Non-pigmented ciliary epithelial cell (primary cell): ENCODE results near the gene OR6P1.

ENCODE experiments used
- DNase-seq: peaks from one replicate; pipeline ENCODE4 v3.0.0-alpha.2; 2010; ENCODE audit warnings: low read depth

The OR6P1 gene, protein sequence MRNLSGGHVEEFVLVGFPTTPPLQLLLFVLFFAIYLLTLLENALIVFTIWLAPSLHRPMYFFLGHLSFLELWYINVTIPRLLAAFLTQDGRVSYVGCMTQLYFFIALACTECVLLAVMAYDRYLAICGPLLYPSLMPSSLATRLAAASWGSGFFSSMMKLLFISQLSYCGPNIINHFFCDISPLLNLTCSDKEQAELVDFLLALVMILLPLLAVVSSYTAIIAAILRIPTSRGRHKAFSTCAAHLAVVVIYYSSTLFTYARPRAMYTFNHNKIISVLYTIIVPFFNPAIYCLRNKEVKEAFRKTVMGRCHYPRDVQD

DNA sequence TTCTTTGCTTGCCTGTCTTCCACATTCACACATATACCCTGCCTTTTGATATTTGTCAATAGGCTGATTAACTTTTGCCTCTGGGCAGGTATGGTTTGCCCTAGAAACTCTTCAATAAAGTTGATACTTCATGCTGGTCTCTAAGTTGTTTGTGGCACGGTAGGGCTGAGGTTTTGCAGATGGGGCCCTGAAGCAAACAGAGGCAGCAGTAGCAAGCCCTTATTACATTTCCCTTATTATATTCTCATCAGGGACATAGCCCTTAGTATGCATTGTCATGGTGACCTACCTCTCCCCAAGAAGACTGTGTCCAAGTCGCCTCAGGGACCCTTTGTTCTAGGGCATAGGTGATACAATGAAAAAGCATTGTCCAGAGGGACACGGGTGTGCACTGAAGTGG lies at the start of gene OR6P1:
OR6P1 (minus strand) TSS at position 101 of the 400 bp plus-strand sequence. CDS start 6,976 bp downstream, outside the sequence.
- no peak for DNase-seq

DNA sequence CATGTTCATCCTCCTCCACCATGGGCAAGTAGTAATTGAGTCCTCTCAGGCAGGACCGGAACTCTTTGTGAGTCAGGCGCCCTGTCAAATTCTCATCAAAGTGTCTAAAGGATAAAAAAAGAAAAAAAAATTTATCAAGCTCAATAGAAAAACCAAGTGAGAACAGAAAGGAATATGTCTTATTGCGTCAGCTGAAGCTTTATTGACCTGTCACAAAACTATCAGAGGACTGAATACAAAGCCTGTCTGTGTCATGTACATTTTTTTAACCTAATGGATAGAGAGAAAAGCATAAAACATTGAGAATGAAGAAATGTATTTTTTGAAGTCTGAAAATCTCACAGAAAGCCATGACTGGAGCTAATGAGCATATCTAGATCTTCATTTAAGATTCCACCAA lies 43.4 kb upstream of the OR6P1 start:
- no peak for DNase-seq

DNA sequence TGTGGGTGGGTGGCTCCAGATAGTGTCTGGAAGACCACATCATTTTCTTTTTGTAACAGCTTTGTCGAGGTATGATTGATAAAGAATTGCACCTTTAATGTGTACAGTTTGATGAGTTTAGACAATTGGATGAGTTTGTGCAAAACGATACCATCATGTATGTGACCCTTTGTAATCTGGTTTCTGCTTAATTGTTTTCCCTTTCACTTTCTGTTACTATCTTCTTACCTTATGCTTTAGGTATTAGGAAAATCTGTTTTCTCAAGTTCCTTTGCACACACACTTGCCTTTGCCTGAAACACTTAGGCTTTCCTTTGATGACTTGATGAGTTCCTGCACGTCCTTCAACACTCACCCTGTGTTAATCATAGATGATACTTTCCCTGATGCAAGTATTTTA lies 41.5 kb upstream of the OR6P1 start:
- no peak for DNase-seq

DNA sequence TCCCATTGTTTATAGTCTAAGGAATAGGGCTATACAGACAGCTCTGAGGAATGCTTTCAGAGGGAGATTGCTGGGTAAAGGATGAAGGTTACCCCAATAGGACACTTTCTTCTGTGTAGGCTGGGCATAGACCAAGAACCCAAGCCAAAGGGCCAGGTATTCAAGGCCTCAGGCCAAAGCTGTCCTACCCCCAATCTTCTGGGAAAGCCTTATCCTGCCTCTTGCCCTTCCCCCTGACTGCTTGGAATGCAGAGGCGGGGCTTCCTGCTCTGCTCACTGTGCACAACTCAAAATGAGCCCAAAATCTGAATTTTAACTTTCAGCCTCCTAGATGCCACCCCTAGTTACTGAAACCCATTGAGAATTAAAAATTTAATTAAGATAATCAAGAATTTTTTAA lies 36.9 kb upstream of the OR6P1 start:
- no peak for DNase-seq

DNA sequence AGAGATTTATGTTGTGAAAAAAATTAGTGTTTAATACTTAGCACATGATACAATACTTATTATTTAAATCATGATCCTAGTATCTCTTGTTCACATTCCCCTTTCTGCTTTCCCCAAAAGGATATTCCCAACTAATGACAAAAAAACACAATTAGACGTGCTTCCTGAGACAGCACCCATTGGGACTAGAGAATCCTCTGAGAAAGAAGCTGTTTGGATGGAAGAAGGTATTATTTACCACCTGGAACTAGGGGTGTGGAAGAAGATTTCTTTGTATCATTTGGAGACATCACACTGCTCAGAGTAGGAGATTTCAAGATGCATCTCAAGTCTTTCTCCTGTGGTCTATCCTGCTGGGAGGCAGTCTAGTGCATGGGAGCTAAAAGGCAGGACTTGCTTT lies 34.6 kb upstream of the OR6P1 start, which contains the start of gene OR10Z1:
OR10Z1 (plus strand) TSS at position 301 of the 400 bp plus-strand sequence. CDS start 1,171 bp downstream, outside the sequence.
- no peak for DNase-seq

DNA sequence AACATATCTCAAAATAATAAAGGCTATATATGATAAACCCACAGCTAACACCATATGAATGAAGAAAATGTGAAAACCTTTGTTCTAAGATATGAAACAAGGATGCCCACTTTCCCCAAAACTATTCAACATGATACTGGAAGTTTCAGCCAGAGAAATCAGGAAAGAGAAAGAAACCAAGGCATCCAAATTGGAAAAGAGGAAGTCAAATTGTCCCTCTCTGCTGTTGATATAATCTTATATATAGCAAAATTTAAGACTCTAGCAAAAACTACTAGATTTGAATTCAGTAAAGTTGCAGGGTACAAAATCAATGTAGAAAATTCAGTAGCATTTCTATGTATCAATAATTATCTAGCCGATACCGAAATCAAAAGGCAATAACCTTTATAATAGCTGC lies 30.4 kb upstream of the OR6P1 start:
- DNase-seq: no peak

DNA sequence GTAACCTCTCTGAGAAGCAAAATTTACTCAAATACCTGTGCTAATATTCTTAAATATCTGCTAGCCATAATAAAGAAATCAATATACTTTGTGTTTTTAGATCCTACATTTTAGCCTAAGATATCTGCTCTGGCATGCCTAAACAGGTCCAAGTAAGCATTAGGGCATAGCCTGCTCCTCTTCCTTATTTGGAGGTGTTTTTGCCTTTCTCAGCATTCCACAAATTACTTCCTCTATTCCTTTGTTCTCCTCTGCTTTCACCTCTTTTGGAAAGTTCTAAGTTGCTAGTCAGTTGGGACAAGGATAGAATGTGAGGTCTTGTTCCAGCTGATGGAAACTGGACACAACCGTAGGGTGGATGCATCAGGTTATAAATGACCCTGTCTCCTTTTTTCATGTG lies 16.6 kb upstream of the OR6P1 start:
- DNase-seq: no peak

DNA sequence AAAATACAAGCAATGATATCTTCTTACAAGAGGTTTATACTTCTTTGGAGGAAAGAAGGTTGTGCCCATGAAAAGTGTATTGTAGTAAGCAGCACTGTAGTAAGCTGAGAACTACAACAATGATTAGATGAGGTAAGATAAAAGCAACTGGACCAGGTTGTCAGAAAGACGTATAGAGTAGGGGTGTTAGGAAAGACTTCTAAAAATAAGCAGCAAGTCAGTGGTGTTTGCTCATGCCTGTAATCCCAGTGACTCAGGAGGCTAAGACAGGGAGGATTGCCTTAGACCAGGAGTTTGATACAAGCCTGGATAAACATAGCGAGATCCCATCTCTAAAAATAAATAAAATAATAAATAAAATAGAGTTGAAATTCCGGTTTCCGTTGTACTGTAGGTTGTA lies 13.6 kb upstream of the OR6P1 start:
- no peak for DNase-seq

DNA sequence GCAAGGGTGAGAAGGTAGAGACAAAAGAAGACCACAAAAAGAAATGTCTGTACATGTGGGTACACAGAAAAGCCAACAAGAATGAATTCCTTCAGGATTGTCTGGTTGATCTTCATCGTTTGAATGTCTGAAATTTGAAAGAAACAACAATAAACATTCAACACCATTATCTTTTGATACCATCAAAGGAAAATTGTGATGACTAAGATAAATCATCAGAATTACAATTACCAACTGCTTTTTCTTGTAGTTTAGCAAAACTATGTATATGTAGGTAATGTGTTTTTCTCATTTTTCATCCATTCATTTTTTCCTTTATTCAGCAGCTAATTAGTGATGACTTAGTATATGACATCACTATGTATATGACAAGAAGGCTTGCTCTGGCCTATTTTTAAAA lies 9.4 kb upstream of the OR6P1 start, which contains the start of gene OR10X1:
OR10X1 (minus strand) TSS at position 167 of the 400 bp plus-strand sequence; CDS start at position 167, 0 bp downstream.
- DNase-seq: no peak

DNA sequence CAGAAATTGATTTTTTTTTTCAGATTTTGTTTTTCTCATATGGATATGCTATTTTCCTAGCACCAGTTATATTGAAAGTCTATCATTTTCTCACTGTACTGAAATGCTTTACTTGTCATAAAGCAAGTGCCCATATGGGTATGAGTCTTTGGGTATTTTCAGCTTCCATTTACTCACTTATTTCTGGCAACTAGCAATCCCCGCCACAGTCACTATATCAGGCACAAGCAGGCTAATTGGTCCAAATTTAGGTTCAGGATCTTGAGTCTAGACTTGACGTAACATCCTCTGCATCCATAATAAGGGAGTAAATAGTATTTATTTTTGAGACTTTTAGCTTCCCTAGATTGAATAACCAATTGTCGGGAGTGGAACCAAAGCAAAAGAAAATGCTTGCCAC lies 7.2 kb upstream of the OR6P1 start:
- DNase-seq: no peak

DNA sequence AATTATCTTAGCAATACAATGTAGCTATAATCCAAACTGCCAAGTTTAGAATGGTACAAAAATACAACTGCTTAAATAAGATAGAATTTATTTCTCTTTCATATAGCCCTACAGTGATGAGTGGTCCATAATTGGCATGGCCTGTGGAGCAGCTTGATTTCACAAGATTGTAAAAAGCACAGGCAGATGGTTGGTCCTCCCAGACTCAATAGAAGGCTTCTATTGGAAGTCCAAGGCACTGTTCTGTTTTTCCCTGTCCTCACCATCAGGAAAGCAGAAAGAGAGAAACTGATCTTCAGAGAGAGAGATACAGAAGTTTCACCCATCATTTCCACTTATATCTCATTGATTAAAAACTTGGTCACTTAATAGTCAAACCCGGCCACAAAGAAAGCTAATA lies 1.8 kb upstream of the OR6P1 start:
- no peak for DNase-seq

DNA sequence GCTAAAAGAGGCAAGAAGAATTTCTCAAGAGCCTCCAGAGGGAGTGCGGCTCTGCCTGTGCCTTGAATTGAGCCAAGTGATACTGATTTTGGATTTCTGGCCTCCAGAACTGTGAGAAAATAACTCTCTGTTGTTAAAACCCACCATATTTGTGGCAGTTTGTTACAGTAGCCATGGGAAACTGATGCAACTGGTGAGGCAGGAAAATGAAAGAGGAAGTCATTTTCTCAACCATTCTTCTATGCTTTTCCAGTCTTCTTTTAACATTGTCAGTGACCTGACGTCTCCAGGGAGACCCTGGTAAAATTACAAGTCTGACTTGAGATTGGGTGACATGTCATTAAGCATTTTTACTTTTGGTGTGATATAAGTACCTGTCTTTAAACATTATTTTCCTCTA lies 5.8 kb downstream of the OR6P1 start:
- DNase-seq: no peak

DNA sequence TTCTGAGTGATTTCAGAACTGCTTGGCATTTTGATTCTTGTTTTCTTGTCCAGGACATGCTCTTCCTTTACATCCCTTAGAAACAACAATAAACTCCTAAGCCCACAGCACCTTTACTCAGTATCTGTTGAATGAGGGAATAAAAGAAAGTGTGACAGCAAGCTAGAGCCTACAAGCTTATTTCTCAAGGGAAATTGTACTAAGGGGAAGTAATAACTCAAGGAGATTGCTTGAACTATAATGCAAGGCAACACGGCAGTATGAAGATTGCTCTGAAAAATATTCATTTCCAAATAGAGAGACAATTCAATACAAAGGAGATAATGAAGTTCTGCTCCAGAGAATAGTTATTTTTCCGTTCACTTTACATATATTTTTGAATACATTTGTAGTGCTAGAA lies 6.5 kb downstream of the OR6P1 start:
- DNase-seq: no peak

DNA sequence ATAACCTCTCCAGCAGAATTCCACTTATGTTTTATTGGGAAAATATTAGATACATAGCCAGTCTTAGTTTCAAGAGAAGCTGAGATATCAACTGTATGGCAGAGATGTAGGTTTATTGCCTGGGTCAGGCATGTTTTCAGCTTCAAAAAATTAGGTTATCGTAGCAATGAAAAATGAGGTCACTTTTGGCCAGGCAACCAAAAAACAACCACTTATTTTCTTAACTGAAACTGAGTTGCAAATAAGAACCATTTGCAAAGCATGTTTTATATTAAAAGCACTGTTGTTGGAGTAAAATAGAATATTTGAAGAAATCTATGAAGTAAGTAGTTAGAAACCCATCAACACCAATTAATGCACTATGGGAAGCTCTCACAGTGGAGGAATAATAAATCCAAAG lies 10.7 kb downstream of the OR6P1 start:
- DNase-seq: no peak

DNA sequence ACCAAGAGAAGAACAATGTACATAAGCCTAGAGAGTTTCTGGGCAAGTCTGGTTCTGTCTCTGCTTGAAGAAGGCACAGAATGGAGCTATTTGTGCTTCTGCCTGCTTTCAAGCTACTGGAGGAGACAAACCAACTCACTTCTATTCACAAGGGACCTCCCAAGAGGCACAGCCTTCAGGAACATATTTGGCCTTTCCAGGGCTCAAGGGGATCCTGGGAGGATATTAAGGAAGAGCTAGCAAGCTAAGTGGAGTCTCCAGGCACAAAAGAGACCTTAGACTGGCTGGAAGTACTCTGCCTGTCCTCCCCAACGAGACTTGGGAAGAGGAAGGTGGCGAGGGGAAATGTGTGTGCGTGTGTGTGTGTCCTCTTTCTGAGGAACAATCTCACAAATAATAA lies 16.0 kb downstream of the OR6P1 start, which contains the start of gene OR6Y1:
OR6Y1 (minus strand) TSS at position 54 of the 400 bp plus-strand sequence. CDS start 6,300 bp downstream, outside the sequence.
- DNase-seq: no peak

DNA sequence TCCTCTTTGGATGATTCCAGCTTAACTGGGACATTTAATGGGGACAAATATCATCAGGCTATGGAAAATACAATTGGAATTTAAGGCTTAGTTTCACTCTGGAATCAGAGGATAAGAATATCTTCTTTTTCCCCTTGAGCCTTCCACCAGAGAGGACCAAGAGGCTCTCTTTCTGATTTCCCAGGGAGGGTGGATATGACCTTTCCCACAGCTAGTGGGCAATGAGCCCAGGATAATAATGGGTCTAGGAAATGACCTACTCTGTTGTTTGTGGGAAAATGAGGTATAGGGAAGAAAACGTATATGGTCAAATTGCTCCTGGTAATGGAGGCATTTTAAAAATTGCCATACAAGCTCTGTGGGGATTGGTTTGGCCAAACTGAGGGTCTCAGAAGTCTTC lies 18.1 kb downstream of the OR6P1 start:
- no peak for DNase-seq

DNA sequence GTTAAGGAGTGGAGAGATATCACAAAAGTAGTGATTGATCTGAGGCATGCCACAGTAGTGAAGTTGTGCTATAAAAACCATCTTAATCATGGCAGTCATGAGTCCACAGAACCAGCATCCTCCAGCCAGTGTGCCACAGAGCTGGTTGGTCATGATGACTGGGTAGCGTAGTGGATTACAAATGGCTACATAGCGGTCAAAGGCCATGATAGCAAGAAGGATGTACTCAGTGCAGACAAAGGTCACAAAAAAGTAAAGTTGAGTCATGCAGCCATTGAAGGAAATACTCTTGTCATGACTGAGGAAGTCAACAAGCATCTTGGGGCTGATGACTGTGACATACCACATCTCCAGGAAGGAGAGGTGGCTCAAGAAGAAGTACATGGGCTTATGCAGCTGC lies 22.8 kb downstream of the OR6P1 start:
- no peak for DNase-seq

DNA sequence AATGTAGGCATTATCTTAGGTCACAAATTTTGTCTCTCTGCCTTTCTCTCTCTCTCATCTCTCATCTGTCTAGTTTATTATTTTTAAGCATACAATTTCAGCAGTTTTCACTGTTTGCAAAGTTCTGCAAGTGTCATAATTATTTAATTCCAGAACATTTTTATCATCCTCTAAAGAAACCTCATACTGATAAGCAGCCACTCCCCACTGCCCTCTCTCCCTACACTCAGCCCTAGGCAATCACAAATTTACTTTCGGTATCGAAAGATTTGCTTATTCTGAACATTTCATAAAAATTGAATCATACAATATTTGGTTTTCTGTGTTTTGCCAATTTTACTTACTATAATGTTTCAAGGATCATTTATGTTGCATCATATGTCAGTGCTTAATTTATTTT lies 32.8 kb downstream of the OR6P1 start:
- DNase-seq: no peak

DNA sequence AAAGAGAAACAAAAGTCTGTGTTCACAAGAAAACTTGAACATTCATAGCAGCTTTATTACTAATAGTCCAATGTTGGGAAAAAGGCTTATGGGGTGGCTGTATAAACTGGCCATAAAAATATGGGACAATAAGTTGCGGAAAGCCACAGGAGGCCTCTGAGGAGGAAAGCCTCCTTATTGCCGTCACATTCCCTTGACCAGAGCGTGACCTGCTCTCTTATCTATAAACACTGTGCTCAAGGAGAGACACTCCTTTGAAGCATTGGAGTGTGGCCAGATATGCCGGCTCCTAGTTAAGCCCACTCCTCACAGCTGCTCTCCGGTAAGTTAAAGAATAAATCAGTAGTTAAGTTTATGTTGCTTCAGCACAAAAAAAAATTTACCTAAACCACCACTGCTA lies 35.9 kb downstream of the OR6P1 start:
- DNase-seq: no peak

DNA sequence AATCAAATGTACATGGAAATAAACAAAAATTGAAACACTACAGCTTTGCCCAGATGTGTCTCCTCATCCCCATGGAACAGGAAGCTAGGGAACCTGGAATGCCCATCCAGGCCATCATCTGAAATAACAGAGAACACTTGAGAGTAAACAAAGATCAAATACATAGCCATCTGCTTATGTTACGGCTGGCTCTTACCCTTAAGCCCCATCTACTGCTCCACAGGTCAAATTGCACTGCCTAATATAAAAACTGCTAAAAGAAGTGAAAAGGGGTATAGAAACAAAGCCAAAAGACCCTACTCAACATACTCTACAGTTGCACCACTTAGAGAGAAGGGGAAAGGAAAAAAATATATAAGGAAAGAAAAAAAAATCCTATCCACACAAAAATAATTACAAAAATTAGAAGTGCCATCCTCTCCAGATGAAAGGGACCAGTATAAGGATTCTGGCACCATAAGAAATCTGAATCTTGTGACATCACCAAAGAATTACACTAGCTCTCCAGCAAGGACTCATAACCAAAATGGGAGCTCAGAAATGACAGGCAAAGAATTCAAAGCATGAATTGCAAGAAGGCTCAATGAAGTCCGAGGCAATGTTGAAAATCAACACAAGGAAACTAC lies 43.1 kb downstream of the OR6P1 start:
- DNase-seq: no peak

DNA sequence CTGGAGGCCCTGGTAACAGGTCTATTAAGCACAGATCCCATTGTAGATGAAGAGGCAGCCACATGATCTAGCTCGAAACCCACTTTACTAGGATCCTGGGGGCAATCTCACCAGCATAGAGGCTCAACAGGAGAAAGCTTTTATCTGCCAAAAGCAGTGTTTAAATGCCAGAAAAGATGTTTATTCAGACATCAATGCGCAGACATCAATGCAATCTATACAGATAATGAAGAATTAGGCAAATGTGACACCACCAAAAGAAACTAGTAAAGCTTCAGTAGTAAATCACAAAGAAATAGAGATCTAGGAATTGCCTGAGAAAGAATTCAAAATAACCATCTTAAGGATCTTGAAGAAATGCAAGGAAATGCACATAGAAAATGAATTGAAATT lies 48.7 kb downstream of the OR6P1 start:
- DNase-seq: no peak

DNA sequence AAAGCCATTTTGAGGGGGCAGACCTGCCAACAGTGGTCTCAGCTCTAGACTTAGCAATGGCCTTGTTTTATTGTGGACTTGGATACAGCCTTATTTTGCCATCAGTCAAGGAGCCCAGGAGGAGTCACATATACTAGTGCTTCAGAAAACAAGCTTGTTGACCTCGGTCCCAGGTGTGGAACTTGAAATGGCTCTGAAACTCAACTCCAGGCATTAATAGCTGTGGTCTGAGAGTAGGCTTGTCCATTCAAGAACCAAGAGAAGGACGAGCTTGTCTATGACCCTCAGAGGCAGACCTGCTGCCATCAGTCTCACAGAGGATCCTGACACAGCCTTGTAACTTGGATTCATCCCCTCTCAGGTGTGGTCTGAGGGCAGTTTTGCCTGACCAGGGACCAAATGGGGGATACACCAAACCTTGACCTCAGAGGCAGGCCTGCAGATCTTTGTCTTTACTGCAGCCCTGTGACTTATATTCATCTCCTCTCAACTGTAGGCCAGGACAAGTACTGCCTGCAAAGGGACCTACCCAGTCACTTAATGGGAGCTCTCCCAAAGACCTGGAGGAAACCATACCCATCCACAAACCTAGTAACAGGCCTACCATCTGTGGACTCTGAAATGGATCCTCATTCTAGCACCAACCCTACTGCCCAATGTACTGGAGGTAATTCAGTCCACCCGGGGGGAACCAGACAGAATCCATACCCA lies 49.3 kb downstream of the OR6P1 start:
- no peak for DNase-seq

DNA sequence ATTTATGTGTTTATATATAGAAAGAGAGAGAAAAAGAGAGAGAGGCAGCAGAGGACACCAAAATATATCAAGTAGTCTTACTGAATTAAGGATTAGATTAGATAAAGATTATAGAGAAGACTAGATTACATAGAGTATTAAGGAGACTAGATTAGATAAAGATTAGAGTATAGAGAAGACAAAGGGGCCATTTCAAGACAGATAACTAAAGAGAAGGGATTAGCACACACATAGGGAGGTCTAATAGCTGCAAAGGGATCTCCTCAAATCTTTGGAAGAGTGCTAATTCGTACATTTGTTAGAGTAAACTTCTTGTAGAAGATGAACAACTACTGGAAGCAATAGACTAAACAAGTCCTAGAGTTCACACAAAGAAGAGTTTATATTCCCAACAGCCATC lies 50.4 kb downstream of the OR6P1 start:
- DNase-seq: no peak
